Measurements from ENCODE around the gene MUC21. TPM values are rescaled to one million over a fixed set of nuclear protein-coding genes. Genes with fewer than 3 reads are reported as not detected.
"Not testable (repeated sequence)": the region's sequence is repeated elsewhere in the genome, so short reads cannot be mapped to it uniquely, and the experiment has no call there.

The MUC21 gene
- total RNA-seq, 4 donors from 2014 or later = 0.13 to 9.9 (median 1.2) TPM

GRCh38 chr6:30988209-30988825 is 4.8 kb downstream of the MUC21 start:
- no peak for ATAC-seq
- no peak overlapping the region for H3K27ac ChIP-seq

DNA sequence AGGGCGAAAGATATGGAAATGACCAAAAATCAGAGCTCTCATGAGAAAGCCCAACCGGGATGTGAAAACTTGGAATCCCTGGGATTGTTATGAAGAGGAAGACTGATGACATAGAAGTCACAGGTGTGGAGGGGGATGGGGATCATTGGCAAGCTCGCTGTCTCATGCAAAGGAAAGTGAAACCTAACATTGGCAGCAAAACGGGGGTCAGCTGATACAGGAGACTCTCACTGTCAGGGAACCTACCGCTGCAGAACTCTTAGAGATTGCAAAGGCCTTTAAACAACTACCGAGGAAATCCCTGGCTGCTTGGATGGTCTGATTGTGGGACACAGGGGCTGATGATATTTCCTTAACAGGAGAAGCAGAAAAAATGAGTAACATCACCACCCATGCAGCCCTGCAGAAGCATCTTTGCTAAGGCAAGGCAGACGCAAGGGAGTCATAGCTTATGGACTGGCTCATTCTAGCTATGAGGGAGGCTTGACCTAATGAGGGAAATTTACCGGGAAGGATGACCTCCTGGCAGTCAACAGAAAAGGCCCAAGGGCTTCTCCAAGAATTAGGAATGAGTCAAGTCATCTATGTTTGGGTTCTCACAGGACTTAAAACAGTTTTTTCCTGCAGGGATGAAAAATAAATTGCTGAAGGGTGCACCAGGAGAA is 7.0 kb downstream of the MUC21 start:
- TF ChIP-seq POLR2AphosphoS5 (IDR thresholded peaks at IDR 0.05) (no peak), POLR2A (IDR thresholded peaks at IDR 0.05) (no peak), EP300 (IDR thresholded peaks at IDR 0.05) (no peak)
- TF ChIP-seq, protein P1, sequence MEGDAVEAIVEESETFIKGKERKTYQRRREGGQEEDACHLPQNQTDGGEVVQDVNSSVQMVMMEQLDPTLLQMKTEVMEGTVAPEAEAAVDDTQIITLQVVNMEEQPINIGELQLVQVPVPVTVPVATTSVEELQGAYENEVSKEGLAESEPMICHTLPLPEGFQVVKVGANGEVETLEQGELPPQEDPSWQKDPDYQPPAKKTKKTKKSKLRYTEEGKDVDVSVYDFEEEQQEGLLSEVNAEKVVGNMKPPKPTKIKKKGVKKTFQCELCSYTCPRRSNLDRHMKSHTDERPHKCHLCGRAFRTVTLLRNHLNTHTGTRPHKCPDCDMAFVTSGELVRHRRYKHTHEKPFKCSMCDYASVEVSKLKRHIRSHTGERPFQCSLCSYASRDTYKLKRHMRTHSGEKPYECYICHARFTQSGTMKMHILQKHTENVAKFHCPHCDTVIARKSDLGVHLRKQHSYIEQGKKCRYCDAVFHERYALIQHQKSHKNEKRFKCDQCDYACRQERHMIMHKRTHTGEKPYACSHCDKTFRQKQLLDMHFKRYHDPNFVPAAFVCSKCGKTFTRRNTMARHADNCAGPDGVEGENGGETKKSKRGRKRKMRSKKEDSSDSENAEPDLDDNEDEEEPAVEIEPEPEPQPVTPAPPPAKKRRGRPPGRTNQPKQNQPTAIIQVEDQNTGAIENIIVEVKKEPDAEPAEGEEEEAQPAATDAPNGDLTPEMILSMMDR (IDR thresholded peaks at IDR 0.05) = no peak
- Histone ChIP-seq H3K27me3 (peaks cover 21% of the 10 kb centered on the region), H3K36me3 (no peaks in the 10 kb centered on the region), H3K4me1 (no peaks in the 10 kb centered on the region), H3K9me3 (no peaks in the 10 kb centered on the region), H3K4me3 (no peak overlapping the region), H3K27ac (no peak overlapping the region)
- 51 to 53% methylated on average over 6 to 7 of the region's 8 CpGs for WGBS, 2 donors (ENCODE audit: low coverage in 1 of 2)
- no peak for ATAC-seq

More at GRCh38 chr6:30988209-30988825, 4.8 kb downstream of the MUC21 start:
- TF ChIP-seq EP300 (IDR thresholded peaks at IDR 0.05) (no peak), POLR2A (IDR thresholded peaks at IDR 0.05) (no peak), POLR2AphosphoS5 (IDR thresholded peaks at IDR 0.05) (no peak)
- TF ChIP-seq, protein P1 (IDR thresholded peaks at IDR 0.05) = no peak
- Histone ChIP-seq H3K4me1 (no peaks in the 10 kb centered on the region), H3K4me3 (no peak overlapping the region), H3K27me3 (peaks cover 39% of the 10 kb centered on the region), H3K9me3 (no peaks in the 10 kb centered on the region), H3K36me3 (no peaks in the 10 kb centered on the region)
- 81 to 87% methylated on average over 5 to 7 of the region's 9 CpGs for WGBS, 2 donors (ENCODE audit: low coverage in 1 of 2)

DNA sequence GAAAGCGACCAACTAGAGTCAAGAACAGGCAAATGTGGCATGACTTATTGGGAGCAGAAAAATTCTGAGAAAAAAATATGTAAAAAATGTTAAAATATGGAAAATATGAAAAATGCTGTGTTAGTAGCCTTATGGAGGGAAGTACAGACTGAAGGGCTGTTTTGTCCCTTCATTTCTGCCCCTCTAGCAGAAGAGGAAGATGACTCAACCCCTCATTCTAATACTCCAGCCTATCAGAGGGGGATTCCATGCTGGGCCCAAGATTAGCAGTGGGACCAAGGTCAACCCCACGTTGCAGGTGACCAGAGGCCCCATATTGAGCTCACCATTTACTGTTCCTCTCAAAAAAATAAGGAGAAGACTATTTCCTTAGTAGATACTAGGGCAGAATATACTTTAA is 8.4 kb downstream of the MUC21 start:
- Histone ChIP-seq H3K27me3 (peaks cover 12% of the 10 kb centered on the region), H3K9me3 (no peaks in the 10 kb centered on the region), H3K4me3 (no peak overlapping the region), H3K4me1 (no peaks in the 10 kb centered on the region), H3K36me3 (no peaks in the 10 kb centered on the region), H3K27ac (no peak overlapping the region)
- no peak for TF ChIP-seq POLR2AphosphoS5 (IDR thresholded peaks at IDR 0.05)
- TF ChIP-seq, protein P1 (IDR thresholded peaks at IDR 0.05) = no peak
- TF ChIP-seq POLR2A (IDR thresholded peaks at IDR 0.05) = no peak
- TF ChIP-seq EP300 (IDR thresholded peaks at IDR 0.05) = no peak
- 82 to 89% methylated on average over 1 to 2 of the region's 2 CpGs for WGBS, 2 donors (ENCODE audit: low coverage in 1 of 2)
- no peak for ATAC-seq

- Histone ChIP-seq H3K27ac (no peak overlapping the region), H3K4me3 (no peak overlapping the region), H3K4me1 (no peaks in the 10 kb centered on the region), H3K36me3 (no peaks in the 10 kb centered on the region), H3K9me3 (no peaks in the 10 kb centered on the region), H3K27me3 (no peaks in the 10 kb centered on the region)
- WGBS, 2 donors (ENCODE audit: low coverage in 1 of 2) = 100% methylated on average over 2 of the region's 2 CpGs; no CpG with 5 or more reads in 1 of the 2 donors
- TF ChIP-seq POLR2A (IDR thresholded peaks at IDR 0.05) = no peak
- no peak for TF ChIP-seq POLR2AphosphoS5 (IDR thresholded peaks at IDR 0.05)
- TF ChIP-seq, protein P1 (IDR thresholded peaks at IDR 0.05) = no peak
- no peak for TF ChIP-seq EP300 (IDR thresholded peaks at IDR 0.05)
- no peak for ATAC-seq
These were observed 13.8 kb downstream of the MUC21 start for GRCh38 chr6:30997301-30997700.

- Histone ChIP-seq H3K27me3 (no peaks in the 10 kb centered on the region), H3K9me3 (no peaks in the 10 kb centered on the region), H3K36me3 (no peaks in the 10 kb centered on the region), H3K4me3 (no peak overlapping the region), H3K4me1 (no peaks in the 10 kb centered on the region), H3K27ac (no peak overlapping the region)
- no peak for ATAC-seq
- WGBS, 2 donors (ENCODE audit: low coverage in 1 of 2) = 62 to 80% methylated on average over 4 of the region's 5 CpGs
- TF ChIP-seq POLR2AphosphoS5 (IDR thresholded peaks at IDR 0.05) (no peak), POLR2A (IDR thresholded peaks at IDR 0.05) (no peak), EP300 (IDR thresholded peaks at IDR 0.05) (no peak)
- TF ChIP-seq, protein P1 (IDR thresholded peaks at IDR 0.05) = no peak
These were observed 15.3 kb downstream of the MUC21 start for GRCh38 chr6:30998785-30999184.

- not testable (repeated sequence) for H3K9me3 ChIP-seq, H3K27me3 ChIP-seq, H3K27ac ChIP-seq, H3K4me3 ChIP-seq, H3K36me3 ChIP-seq, H3K4me1 ChIP-seq, ATAC-seq
- 60 to 81% methylated on average over 1 to 3 of the region's 39 CpGs for WGBS, 2 donors (ENCODE audit: low coverage in 1 of 2)
These were observed 16.7 kb downstream of the MUC21 start for GRCh38 chr6:31000067-31000860.

Measured in gastroesophageal sphincter (tissue), 4 donors.